GM23338 (cell line): ENCODE data around the gene PQBP1. TPM values are rescaled to one million over a fixed set of nuclear protein-coding genes. Genes with fewer than 3 reads are reported as not detected.
A peak's percentile ranks its signal among the peaks of the same experiment; 100 is the strongest.

Source experiments
- ATAC-seq: fragments of 200-7000 bp; cut with Tn5 transposase; 3 replicates; pipeline ENCODE4 v1.9.1; 2020
- DNase-seq: peaks from one replicate; pipeline ENCODE4 v3.0.0-alpha.2; 2015; ENCODE audit warnings: low spot score
- H2AFZ ChIP-seq: fragments of 200-600 bp; sonication (generic); 2 replicates; pipeline ENCODE4 v1.8.0; 2016; ENCODE audit warnings: antibody characterized with exemption, mild to moderate bottlenecking, moderate library complexity
- H3F3A ChIP-seq: fragments of 200-600 bp; sonication (generic); replicated peaks from 2 replicates; pipeline ENCODE4 v1.8.0; 2017; ENCODE audit warnings: antibody characterized with exemption, mixed run types, low read depth
- H3K27ac ChIP-seq: fragments of 200-600 bp; sonication (generic); 2 replicates; pipeline ENCODE4 v1.6.1; 2016; ENCODE audit warnings: low read depth
- H3K27me3 ChIP-seq: fragments of 200-600 bp; sonication (generic); 2 replicates; pipeline ENCODE4 v1.8.0; 2016; ENCODE audit warnings: mild to moderate bottlenecking, mixed run types, moderate library complexity; ENCODE audit not compliant: insufficient read depth
- H3K36me3 ChIP-seq: fragments of 200-600 bp; sonication (generic); 2 replicates; pipeline ENCODE4 v1.8.0; 2016; ENCODE audit warnings: mild to moderate bottlenecking; ENCODE audit not compliant: insufficient read depth
- H3K4me1 ChIP-seq: fragments of 200-600 bp; sonication (generic); 2 replicates; pipeline ENCODE4 v1.8.0; 2016; ENCODE audit warnings: mild to moderate bottlenecking, moderate library complexity; ENCODE audit not compliant: insufficient read depth
- H3K4me2 ChIP-seq: fragments of 200-600 bp; sonication (generic); 2 replicates; pipeline ENCODE4 v1.7.1; 2017; ENCODE audit warnings: mixed run types
- H3K4me3 ChIP-seq: fragments of 200-600 bp; sonication (generic); 2 replicates; pipeline ENCODE4 v1.6.1; 2016; ENCODE audit warnings: mixed run types
- H3K79me2 ChIP-seq: fragments of 200-600 bp; sonication (generic); replicated peaks from 2 replicates; pipeline ENCODE4 v1.8.0; 2017; ENCODE audit warnings: mild to moderate bottlenecking; ENCODE audit not compliant: insufficient read depth
- H3K9me2 ChIP-seq: fragments of 200-600 bp; sonication (generic); 2 replicates; pipeline ENCODE4 v1.8.0; 2017; ENCODE audit not compliant: insufficient read depth
- H4K20me1 ChIP-seq: fragments of 200-600 bp; sonication (generic); replicated peaks from 2 replicates; pipeline ENCODE4 v1.8.0; 2017; ENCODE audit warnings: mild to moderate bottlenecking; ENCODE audit not compliant: insufficient read depth
- H3K27ac Mint-ChIP-seq: 2 replicates; pipeline ENCODE4 v1.8.0; 2020; ENCODE audit warnings: inconsistent platforms, mild to moderate bottlenecking, moderate library complexity, mixed read lengths
- H3K27me3 Mint-ChIP-seq: 3 replicates; pipeline ENCODE4 v1.8.0; 2022; ENCODE audit warnings: low read depth, mild to moderate bottlenecking, moderate library complexity, mixed read lengths, inconsistent platforms; ENCODE audit not compliant: insufficient read depth, poor library complexity
- H3K36me3 Mint-ChIP-seq: 3 replicates; pipeline ENCODE4 v1.8.0; 2021; ENCODE audit warnings: low read depth, mild to moderate bottlenecking, inconsistent platforms, moderate library complexity, mixed read lengths
- H3K4me1 Mint-ChIP-seq: 3 replicates; pipeline ENCODE4 v1.8.0; 2020; ENCODE audit warnings: mild to moderate bottlenecking, inconsistent platforms, mixed read lengths
- H3K4me3 Mint-ChIP-seq: 3 replicates; pipeline ENCODE4 v1.8.0; 2021; ENCODE audit warnings: moderate library complexity, mild to moderate bottlenecking, inconsistent platforms, mixed read lengths
- H3K9me3 Mint-ChIP-seq: 3 replicates; pipeline ENCODE4 v1.8.0; 2020; ENCODE audit warnings: moderate library complexity, mild to moderate bottlenecking, inconsistent platforms, mixed read lengths
- CTCF ChIP-seq, 2 experiments: fragments of 200-600 bp in 1 of 2; sonication (generic) in 1 of 2; conservative IDR thresholded peaks; 2 replicates each; pipeline versions ENCODE4 v1.5.1 to v1.6.1; 2016 to 2017; ENCODE audit warnings: antibody characterized with exemption in 2 of 2, low read depth in 2 of 2, mild to moderate bottlenecking in 2 of 2, moderate library complexity in 1 of 2
- ETS1 ChIP-seq: IDR thresholded peaks from 2 replicates; pipeline ENCODE4 v1.6.1; 2016; ENCODE audit warnings: antibody characterized with exemption
- EZH2phosphoT487 ChIP-seq: fragments of 200-600 bp; sonication (generic); IDR thresholded peaks from one replicate; pipeline ENCODE4 v1.8.1; 2018; ENCODE audit warnings: antibody characterized with exemption; ENCODE audit not compliant: unreplicated experiment
- JUNB ChIP-seq: IDR thresholded peaks from one replicate; pipeline ENCODE4 v1.6.1; 2016; ENCODE audit warnings: antibody characterized with exemption; ENCODE audit not compliant: unreplicated experiment
- NANOG ChIP-seq: IDR thresholded peaks from 2 replicates; pipeline ENCODE4 v1.6.1; 2016; ENCODE audit warnings: antibody characterized with exemption, borderline replicate concordance
- REST ChIP-seq: IDR thresholded peaks from one replicate; pipeline ENCODE4 v1.6.1; 2018; ENCODE audit warnings: antibody characterized with exemption; ENCODE audit not compliant: unreplicated experiment
- STAT1 ChIP-seq: IDR thresholded peaks from one replicate; pipeline ENCODE4 v1.6.1; 2016; ENCODE audit warnings: antibody characterized with exemption; ENCODE audit not compliant: unreplicated experiment
- ZNF331 ChIP-seq: fragments of 250-450 bp; sonication (Bioruptor Pico); IDR thresholded peaks from 2 replicates; pipeline ENCODE4 v1.5.0; 2020; ENCODE audit warnings: low read depth, mild to moderate bottlenecking, moderate library complexity
- ZNF462 ChIP-seq: fragments of 250-450 bp; sonication (Bioruptor Pico); IDR thresholded peaks from 2 replicates; pipeline ENCODE4 v1.5.0; 2020; ENCODE audit warnings: mild to moderate bottlenecking, moderate library complexity
- polyA plus RNA-seq: library from polyadenylated mRNA; unstranded; fragments of >200 nt; fragmentation: Nextera tagmentation; extraction: Ambion mirVana; gene quantifications from 2 replicates; pipeline ENCODE4 v1.2.1, GENCODE V29; 2016
- total RNA-seq: library from RNA; depleted of rRNA; stranded (reverse); fragments of >200 nt; shearing (Covaris generic); gene quantifications from 2 replicates; pipeline ENCODE4 v1.2.3, GENCODE V29; 2014

Gene PQBP1
- total and polyA plus RNA-seq, 2 experiments from 2014 or later, result 63.4 to 130 TPM

GRCh38 chrX:48924270-48924669, 26.5 kb downstream of the PQBP1 start:
- no peaks in the 10 kb centered on the region for H3K36me3 ChIP-seq
- H3K9me3 Mint-ChIP-seq, result no peaks in the 10 kb centered on the region

More at GRCh38 chrX:48924270-48924669, 26.5 kb downstream of the PQBP1 start:
- Histone ChIP-seq H3K4me3 (no peak overlapping the region), H3K27me3 (no peaks in the 10 kb centered on the region), H3K27ac (no peak overlapping the region), H4K20me1 (no peaks in the 10 kb centered on the region), H3K4me2 (no peak overlapping the region), H3K4me1 (peaks cover 24% of the 10 kb centered on the region), H3K79me2 (peaks cover 24% of the 10 kb centered on the region), H3K9me2 (no peaks in the 10 kb centered on the region), H2AFZ (no peak overlapping the region), H3F3A (0 out of 2 replicates have a peak, but pooled peaks cover 8% of the 10 kb centered on the region)
- H3K4me1 Mint-ChIP-seq, result peaks cover 50% of the 10 kb centered on the region
- peaks cover 21% of the 10 kb centered on the region for H3K27me3 Mint-ChIP-seq
- no peak for TF ChIP-seq EZH2phosphoT487
- TF ChIP-seq CTCF (conservative IDR thresholded peaks at IDR 0.05; ENCODE audit: low read depth in 2 of 2), result no peak
- TF ChIP-seq JUNB, result no peak
- no peak for TF ChIP-seq STAT1
- TF ChIP-seq NANOG, result no peak
- TF ChIP-seq REST, result no peak
- no peak for TF ChIP-seq ZNF462 (CRISPR knock-in tag)
- TF ChIP-seq ETS1, result no peak
- no peak for TF ChIP-seq ZNF331 (CRISPR knock-in tag)
- peaks cover 55% of the 10 kb centered on the region for H3K36me3 Mint-ChIP-seq
- DNase-seq (no peak), ATAC-seq (no peak)
- H3K27ac Mint-ChIP-seq, result peak overlapping the region; percentile 85; the same call in 1 of the 2 replicates
- no peak overlapping the region for H3K4me3 Mint-ChIP-seq
